Muscle layer of duodenum (tissue), 2 donors: ENCODE data around the gene PRKAG2.
"Not testable (repeated sequence)": the region's sequence is repeated elsewhere in the genome, so short reads cannot be mapped to it uniquely, and the experiment has no call there.

Experiments
- H3K27ac ChIP-seq: one replicate; pipeline ENCODE4 v1.7.0; 2013; ENCODE audit warnings: mild to moderate bottlenecking, low read length
- H3K27me3 ChIP-seq: one replicate; pipeline ENCODE4 v1.7.0; 2013; ENCODE audit warnings: low read depth, mild to moderate bottlenecking, control low read depth, low read length
- H3K36me3 ChIP-seq, 2 donors: one replicate each; pipeline ENCODE4 v1.7.0; 2013; ENCODE audit warnings: low read length in 2 of 2, control low read depth in 1 of 2, mild to moderate bottlenecking in 1 of 2; ENCODE audit not compliant: insufficient read depth in 2 of 2, control insufficient read depth in 1 of 2
- H3K4me1 ChIP-seq, 2 donors: one replicate each; pipeline ENCODE4 v1.7.0; 2013; ENCODE audit warnings: low read length in 2 of 2, mild to moderate bottlenecking in 2 of 2, control low read depth in 1 of 2, moderate library complexity in 1 of 2; ENCODE audit not compliant: insufficient read depth in 2 of 2, control insufficient read depth in 1 of 2
- H3K4me3 ChIP-seq, 2 donors: one replicate each; pipeline ENCODE4 v1.7.0; 2013; ENCODE audit warnings: low read length in 2 of 2, low read depth in 1 of 2, mild to moderate bottlenecking in 1 of 2
- H3K9me3 ChIP-seq, 2 donors: one replicate each; pipeline ENCODE4 v1.7.0; 2013; ENCODE audit warnings: low read length in 2 of 2, control low read depth in 1 of 2, mild to moderate bottlenecking in 1 of 2; ENCODE audit not compliant: control insufficient read depth in 1 of 2
- donor health status: healthy.

The PRKAG2 gene

DNA sequence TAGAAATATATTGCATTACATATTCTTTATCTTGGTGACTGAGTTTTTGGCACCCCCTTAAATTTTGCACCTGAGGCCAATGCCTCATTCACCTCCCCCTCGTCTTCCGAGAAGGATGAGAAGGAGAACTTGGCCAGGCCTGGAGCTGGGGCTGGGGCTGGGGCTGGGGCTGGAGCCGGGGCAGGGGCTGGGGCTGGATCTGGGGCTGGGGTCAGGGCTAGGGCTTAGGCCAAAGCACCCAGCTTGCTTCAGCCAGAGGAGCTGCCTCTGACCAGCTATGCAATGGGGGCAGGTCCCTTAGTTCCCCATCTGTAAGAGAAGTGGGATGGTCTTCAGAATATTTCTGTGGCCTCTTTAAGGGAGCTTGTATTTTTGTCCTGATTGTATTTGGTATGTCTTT is 3.8 kb upstream of the PRKAG2 start:
- Histone ChIP-seq H3K4me1 (peaks cover 0 to 9% of the 10 kb centered on the region in 2 donors), H3K36me3 (no peaks in the 10 kb centered on the region), H3K27ac (no peak overlapping the region), H3K27me3 (no peaks in the 10 kb centered on the region), H3K4me3 (no peak overlapping the region), H3K9me3 (no peaks in the 10 kb centered on the region)

DNA sequence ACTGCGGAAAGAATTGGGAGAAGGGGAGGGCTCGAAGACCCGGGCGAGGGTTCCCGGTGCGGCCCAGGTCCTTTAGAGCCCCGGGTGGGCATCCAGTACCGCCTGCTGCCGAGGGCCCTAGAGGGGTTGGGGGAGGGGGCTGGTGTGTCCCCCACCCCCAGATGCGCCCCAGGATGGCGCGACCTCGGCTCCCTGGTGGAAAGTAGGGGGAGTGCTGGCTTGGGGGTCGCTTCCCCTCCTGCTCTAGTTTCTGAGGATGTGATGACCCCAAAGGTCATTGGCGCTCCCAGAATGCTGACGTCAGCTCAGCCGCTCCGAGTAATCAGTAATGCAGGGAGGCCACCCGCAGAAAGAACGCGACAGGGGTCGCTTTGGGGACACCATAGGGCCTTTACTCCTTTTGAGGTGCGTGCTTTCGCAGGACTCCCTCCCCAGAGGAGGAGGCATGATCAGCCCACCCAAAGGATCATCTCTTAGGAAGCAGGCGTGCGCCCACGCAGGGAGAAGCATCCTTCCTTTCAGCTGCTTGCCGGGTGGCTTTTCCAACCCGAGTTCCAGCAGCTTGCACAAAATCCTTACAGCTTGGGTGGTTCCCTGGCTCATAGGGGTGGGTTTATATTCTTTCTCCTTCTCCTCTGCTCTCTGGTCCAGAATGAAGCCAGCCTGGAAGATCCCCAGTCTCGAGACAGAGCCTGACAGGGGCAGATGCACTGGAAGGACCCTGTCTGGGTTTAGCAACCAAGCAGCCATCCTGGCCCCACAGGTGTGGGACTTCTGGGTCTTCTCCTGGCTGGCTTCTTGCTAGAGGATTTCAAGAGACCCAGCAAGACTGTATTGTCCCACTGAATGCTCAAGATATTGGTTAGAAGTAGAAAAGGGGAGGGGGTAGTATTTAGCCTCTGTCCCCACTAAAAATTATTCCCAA is 1.3 kb upstream of the PRKAG2 start:
- H3K27me3 ChIP-seq: no peaks in the 10 kb centered on the region
- no peak overlapping the region for H3K27ac ChIP-seq
- H3K4me3 ChIP-seq: peak overlapping the region; percentile 46 to 93
- H3K9me3 ChIP-seq: no peaks in the 10 kb centered on the region
- H3K36me3 ChIP-seq: no peaks in the 10 kb centered on the region
- H3K4me1 ChIP-seq: peaks cover 0 to 18% of the 10 kb centered on the region in 2 donors

DNA sequence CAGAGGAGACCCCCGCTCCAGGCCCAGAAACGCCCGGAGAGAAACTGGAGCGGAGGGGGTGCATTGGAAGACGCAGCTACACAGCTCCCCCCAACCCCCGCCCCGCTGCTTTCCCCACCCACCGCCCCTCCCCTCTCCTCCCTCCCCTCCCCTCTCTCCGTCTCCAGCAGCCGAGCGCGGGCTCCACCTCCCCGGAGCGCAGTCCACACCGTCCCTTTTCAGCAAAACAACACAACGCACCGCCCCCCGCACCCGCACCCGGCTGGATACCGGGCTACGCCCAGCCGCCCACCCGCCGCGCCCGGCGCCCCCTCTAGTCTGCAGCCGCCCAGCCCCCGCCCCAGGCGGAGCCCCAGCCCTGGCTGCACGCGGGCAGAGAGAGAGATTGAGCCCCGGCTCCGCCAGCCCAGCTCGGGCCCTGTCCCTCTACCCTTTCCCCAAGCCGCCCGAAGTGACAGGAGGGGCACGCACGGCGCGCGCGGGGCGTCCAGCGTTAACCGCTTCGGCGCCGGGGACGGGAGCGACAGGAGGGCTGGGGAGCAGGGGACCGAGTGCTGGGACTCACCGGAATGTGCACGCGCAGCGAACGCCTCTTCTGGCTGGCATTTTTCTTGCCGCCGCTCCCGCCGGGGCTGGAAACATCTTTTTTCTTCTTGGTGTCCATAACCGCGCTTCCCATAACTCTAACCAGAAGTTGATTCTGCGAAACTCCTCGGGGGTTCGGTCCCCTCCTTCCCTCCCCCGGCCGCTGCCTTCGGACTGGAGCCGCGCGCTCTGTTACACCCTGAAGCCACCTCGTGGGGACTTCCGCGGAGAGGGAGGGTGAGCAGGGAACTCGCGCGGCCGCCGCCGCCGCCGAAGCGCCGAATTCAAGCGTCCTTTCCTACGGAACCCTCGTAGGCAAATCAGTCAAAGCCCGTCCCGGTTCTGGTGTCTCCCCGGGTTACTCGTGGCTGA is 695 bp downstream of the PRKAG2 start:
- H3K27me3 ChIP-seq: no peaks in the 10 kb centered on the region
- H3K4me3 ChIP-seq: peak overlapping the region; percentile 90 to 93
- peak overlapping the region; percentile 87 for H3K27ac ChIP-seq
- H3K9me3 ChIP-seq: no peaks in the 10 kb centered on the region
- H3K4me1 ChIP-seq: peaks cover 0 to 24% of the 10 kb centered on the region in 2 donors
- no peaks in the 10 kb centered on the region for H3K36me3 ChIP-seq

DNA sequence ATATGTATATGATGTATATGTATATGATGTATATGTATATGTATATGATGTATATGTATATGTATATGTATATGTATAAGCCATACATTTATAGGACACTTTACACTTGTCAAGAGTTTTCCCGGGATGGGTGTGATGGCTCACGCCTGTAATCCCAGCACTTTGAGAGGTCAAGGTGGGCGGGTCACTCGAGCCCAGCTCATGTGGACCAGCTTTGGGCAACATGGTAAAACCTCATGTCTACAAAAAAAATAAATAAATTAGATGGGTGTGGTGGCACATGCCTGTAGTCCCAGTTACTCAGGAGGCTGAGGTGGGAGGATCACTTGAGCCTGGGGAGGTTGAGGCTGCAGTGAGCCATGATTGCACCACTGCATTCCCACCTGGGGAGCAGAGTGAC is 2.4 kb downstream of the PRKAG2 start:
- not testable (repeated sequence) for H3K9me3 ChIP-seq, H3K27me3 ChIP-seq, H3K36me3 ChIP-seq, H3K27ac ChIP-seq
- peak overlapping the region in 1 of 2 donors; percentile 93 for H3K4me3 ChIP-seq
- peaks cover 0 to 27% of the 10 kb centered on the region in 2 donors for H3K4me1 ChIP-seq

DNA sequence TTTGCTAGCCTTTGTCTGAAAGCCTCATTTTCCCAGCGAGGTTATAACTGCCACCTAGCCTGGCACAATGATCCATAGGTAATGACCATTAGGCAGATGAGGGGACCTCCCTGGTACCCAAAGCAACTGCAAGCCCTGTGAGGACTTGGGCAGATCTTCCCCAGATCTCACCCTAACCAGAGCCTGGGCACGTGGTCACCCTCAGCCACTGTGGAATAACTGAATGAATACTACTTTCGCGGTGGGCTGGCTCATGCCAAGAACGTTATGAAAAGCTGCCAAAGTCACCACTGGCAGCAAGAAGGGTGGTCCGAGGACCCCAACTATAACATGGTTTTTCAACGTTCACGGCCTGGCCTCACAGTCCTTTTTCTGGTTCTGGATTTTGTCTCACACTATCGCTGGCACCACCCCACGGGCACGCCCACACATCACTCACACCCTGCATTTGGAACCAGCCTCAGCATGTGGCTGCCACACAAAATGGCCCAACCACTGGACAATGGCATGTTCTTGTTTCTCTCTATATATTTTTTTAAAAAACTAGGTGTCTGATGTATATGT is 3.4 kb downstream of the PRKAG2 start:
- Histone ChIP-seq H3K36me3 (no peaks in the 10 kb centered on the region), H3K9me3 (no peaks in the 10 kb centered on the region), H3K27me3 (no peaks in the 10 kb centered on the region), H3K27ac (no peak overlapping the region), H3K4me1 (peaks cover 3 to 34% of the 10 kb centered on the region in 2 donors), H3K4me3 (no peak overlapping the region)

DNA sequence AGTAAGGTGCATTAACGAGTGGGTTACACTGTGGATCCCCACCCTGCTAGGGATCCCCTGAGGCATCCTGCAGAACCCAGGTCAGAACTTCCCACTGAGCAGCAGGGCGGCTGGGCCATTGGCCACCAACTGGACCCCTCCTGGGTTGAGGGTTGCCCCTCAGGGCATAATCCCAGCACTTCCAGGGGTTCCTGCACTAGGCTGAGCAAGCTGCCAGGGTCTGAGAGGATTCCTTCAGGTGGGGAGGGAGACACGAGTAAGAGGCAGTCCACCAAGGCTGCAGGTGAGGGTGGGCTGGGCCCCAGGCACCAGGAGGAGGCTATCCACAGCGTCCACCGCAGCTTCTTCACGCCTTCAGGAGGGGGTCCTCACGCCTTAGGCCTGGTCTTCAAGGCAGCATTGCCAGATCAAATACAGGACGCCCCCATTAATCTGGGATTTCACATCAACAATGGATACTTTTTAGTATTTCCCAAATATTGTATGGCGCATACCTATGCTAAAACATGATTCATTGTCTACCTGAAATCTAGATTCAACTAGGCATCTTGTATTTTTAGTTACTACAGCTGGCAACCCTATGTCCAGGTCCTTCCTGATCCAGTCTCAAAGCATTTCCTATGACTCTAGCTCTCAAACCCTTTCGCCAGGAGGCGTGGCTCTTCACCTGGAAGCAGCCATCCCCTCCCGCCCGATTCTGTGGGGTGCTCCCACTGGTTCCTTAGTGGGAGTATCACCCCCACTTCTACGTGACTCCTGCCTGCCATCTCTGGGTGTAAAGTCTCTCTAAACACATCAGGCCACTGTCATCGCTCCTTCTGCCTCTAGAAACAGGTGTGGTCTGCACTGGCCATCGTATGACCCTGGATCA is 4.1 kb downstream of the PRKAG2 start:
- peaks cover 3 to 27% of the 10 kb centered on the region in 2 donors for H3K4me1 ChIP-seq
- no peaks in the 10 kb centered on the region for H3K36me3 ChIP-seq
- H3K4me3 ChIP-seq: no peak overlapping the region
- no peak overlapping the region for H3K27ac ChIP-seq
- no peaks in the 10 kb centered on the region for H3K9me3 ChIP-seq
- H3K27me3 ChIP-seq: no peaks in the 10 kb centered on the region

DNA sequence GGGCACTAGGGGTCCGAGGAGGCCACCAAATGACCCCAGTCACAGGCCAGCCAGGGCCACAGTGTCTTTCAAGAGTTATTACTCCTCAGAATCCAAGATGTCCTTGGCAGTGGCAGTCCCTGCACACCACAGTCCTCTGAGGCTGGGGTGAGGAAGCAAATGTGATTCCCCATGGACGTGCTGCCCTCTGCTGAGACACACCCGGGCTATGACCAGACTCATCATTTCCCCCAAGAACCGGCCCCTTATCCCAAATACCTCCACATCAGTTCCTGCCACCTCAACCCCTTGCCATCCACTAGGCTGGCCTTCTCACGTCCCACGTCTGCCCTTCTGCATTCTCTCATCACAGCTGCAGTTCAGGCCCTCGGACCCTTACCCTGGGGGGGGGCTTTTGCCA is 5.0 kb downstream of the PRKAG2 start:
- Histone ChIP-seq H3K4me1 (peaks cover 3 to 26% of the 10 kb centered on the region in 2 donors), H3K27me3 (no peaks in the 10 kb centered on the region)

DNA sequence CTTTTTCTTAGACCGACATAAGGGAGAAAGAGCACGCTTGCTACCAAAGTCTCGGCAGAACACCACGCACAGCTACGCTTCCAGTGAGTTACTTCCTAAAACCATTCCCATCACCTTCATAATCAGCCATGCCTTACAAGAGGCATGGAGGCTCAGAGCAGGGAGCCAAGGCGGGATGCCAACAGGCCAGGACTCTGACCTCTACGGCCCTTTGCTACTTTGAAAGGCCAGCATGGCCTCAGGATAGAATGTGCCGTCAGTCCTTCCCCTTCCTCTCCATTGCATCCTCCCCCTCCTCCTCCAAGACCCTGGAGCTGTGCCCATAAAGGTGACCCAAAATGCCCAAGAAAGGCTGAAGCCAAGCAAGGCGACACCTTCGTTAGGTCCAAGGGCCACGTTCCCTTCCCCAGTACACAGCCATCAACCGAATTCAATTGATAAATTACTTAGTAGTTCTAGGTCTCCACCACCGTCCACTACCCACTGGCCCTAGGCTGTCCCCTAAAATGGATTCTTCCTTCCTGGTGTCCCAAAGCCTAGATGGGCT is 5.7 kb downstream of the PRKAG2 start:
- no peaks in the 10 kb centered on the region for H3K9me3 ChIP-seq

More for the DNA sequence above, 5.0 kb downstream of the PRKAG2 start:
- Histone ChIP-seq H3K9me3 (no peaks in the 10 kb centered on the region), H3K4me3 (no peak overlapping the region), H3K36me3 (no peaks in the 10 kb centered on the region), H3K27ac (no peak overlapping the region)

DNA sequence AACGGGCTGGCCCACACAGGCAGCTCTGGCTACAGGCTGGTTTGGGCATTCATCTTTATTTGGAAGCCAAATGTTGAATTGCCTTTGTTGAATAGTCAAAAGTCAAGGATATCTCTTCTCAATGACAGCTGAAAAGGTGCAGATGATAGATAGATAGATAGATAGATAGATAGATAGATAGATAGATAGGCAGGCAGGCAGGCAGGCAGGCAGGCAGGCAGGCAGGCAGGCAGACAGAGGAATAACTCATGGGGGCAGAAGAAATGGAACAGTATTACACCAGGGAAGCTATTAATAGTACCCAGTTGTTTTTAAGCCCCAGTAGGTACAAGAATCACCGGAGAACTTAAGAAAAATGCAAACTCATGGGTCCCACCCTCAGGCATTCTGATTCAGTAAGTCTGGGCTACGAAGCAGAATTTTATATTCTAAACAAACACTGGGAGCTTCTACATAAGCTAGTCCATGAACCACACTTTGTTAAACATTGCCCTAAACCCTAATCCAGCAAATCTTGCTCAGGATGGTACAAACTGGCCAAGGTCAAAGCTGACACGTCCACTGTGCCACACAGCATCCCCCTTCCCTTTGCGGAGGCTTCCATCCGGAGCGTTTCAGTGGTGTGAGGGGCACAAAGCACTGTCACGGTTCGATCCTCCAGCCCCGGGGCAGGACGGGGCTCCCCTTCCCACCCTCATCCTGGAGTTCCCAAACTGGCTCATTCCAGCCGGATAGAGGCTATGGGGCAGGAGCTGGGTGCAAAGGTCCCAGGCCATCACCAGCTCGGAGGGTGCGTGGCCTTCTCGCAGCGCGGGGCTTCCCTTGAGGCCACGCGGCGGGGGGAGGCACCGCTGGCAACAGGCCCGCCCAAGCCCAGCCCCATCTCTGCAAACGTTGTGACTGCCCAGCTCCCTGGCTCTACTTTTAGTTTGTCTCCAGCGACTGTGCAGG is 6.7 kb downstream of the PRKAG2 start:
- Histone ChIP-seq H3K4me1 (peaks cover 3 to 24% of the 10 kb centered on the region in 2 donors), H3K27me3 (no peaks in the 10 kb centered on the region), H3K4me3 (no peak overlapping the region), H3K9me3 (no peaks in the 10 kb centered on the region), H3K36me3 (no peaks in the 10 kb centered on the region), H3K27ac (no peak overlapping the region)

More for the DNA sequence above, 5.7 kb downstream of the PRKAG2 start:
- Histone ChIP-seq H3K27me3 (no peaks in the 10 kb centered on the region), H3K27ac (no peak overlapping the region), H3K4me3 (no peak overlapping the region), H3K4me1 (peaks cover 3 to 26% of the 10 kb centered on the region in 2 donors), H3K36me3 (no peaks in the 10 kb centered on the region)
